ENCODE results near the gene CCSAP.

Gene CCSAP

GRCh38 chr1:229340496-229340895 is 2.4 kb downstream of the CCSAP start (continued):
- TF ChIP-seq POU6F1 (CRISPR knock-in tag; IDR thresholded peaks at IDR 0.05; ENCODE audit: borderline replicate concordance, low read depth): no peak
- TF ChIP-seq BACH2 (CRISPR knock-in tag; IDR thresholded peaks at IDR 0.05; ENCODE audit: borderline replicate concordance): no peak
- no peak for TF ChIP-seq CSDC2 (CRISPR knock-in tag; IDR thresholded peaks at IDR 0.05)
- TF ChIP-seq RARB (CRISPR knock-in tag; IDR thresholded peaks at IDR 0.05): no peak
- no peak for TF ChIP-seq OSR1 (CRISPR knock-in tag; IDR thresholded peaks at IDR 0.05)
- TF ChIP-seq PATZ1 (CRISPR knock-in tag; IDR thresholded peaks at IDR 0.05; ENCODE audit: borderline replicate concordance): no peak

GRCh38 chr1:229339520-229339919 is 3.3 kb downstream of the CCSAP start:
- TF ChIP-seq ISL1 (CRISPR knock-in tag; IDR thresholded peaks at IDR 0.05) (no peak), BACH2 (CRISPR knock-in tag; IDR thresholded peaks at IDR 0.05; ENCODE audit: borderline replicate concordance) (no peak), TCF4 (CRISPR knock-in tag; IDR thresholded peaks at IDR 0.05; ENCODE audit: borderline replicate concordance) (no peak), ZNF70 (CRISPR knock-in tag; IDR thresholded peaks at IDR 0.05) (no peak), ZNF565 (CRISPR knock-in tag; conservative IDR thresholded peaks at IDR 0.05; ENCODE audit: low read depth) (no peak), CSRNP3 (CRISPR knock-in tag; IDR thresholded peaks at IDR 0.05) (no peak), SNAI2 (CRISPR knock-in tag; IDR thresholded peaks at IDR 0.05) (no peak), POU6F1 (CRISPR knock-in tag; IDR thresholded peaks at IDR 0.05; ENCODE audit: borderline replicate concordance, low read depth) (no peak), CREB5 (CRISPR knock-in tag; IDR thresholded peaks at IDR 0.05; ENCODE audit: low read depth) (no peak), TSHZ2 (CRISPR knock-in tag; IDR thresholded peaks at IDR 0.05) (no peak), PPARA (CRISPR knock-in tag; IDR thresholded peaks at IDR 0.05; ENCODE audit: borderline replicate concordance) (no peak), ZFP30 (CRISPR knock-in tag; IDR thresholded peaks at IDR 0.05) (no peak), ESRRG (CRISPR knock-in tag; IDR thresholded peaks at IDR 0.05) (no peak), PATZ1 (CRISPR knock-in tag; IDR thresholded peaks at IDR 0.05; ENCODE audit: borderline replicate concordance) (no peak), ZNF8 (CRISPR knock-in tag; IDR thresholded peaks at IDR 0.05) (no peak)
- no peak for ATAC-seq

All from SK-N-SH treated with all-trans-retinoic acid at 6 μM for 48 hours (cell line).